Breast epithelium (tissue), 4 donors: Measurements from ENCODE around the gene TPX2. TPM values are rescaled to one million over a fixed set of nuclear protein-coding genes. Genes with fewer than 3 reads are reported as not detected.
"Not testable (repeated sequence)": the region's sequence is repeated elsewhere in the genome, so short reads cannot be mapped to it uniquely, and the experiment has no call there.

Experiments
- DNase-seq, 2 donors: peaks; one replicate each; pipeline ENCODE4 v3.0.0-alpha.2; 2019; ENCODE audit warnings: low spot score in 2 of 2
- H3K27ac ChIP-seq, 2 donors: fragments of 200-600 bp; sonication (generic) in 1 of 2; one replicate each; pipeline ENCODE4 v1.5.1; 2016 to 2019; ENCODE audit warnings: mild to moderate bottlenecking in 1 of 2
- H3K27me3 ChIP-seq, 2 donors: fragments of 200-600 bp; sonication (generic) in 1 of 2; one replicate each; pipeline versions ENCODE4 v1.5.1 to v1.6.0; 2017 to 2019; ENCODE audit warnings: control low read depth in 1 of 2, mild to moderate bottlenecking in 1 of 2
- H3K36me3 ChIP-seq: fragments of 200-600 bp; one replicate; pipeline ENCODE4 v1.5.1; 2019
- H3K4me1 ChIP-seq, 2 donors: fragments of 200-600 bp; sonication (generic); one replicate each; pipeline ENCODE4 v1.5.1; 2016 to 2019; ENCODE audit warnings: control low read depth in 1 of 2
- H3K4me3 ChIP-seq, 3 donors: fragments of 200-600 bp; sonication (generic); 1 replicate in 2 of 3; 2 replicates in 1 of 3; pipeline ENCODE4 v1.5.1; 2016 to 2019; ENCODE audit warnings: mild to moderate bottlenecking in 3 of 3, moderate library complexity in 2 of 3
- H3K9me3 ChIP-seq, 2 donors: fragments of 200-600 bp; sonication (generic) in 1 of 2; one replicate each; pipeline ENCODE4 v1.5.1; 2016 to 2019; ENCODE audit warnings: control low read depth in 1 of 2
- CTCF ChIP-seq, 3 donors: fragments of 450-650 bp; IDR thresholded peaks; one replicate each; pipeline ENCODE4 v1.5.1; 2016 to 2017; ENCODE audit warnings: antibody characterized with exemption in 3 of 3, mild to moderate bottlenecking in 3 of 3, moderate library complexity in 3 of 3
- POLR2A ChIP-seq: fragments of 450-650 bp; IDR thresholded peaks from one replicate; pipeline ENCODE4 v1.6.1; 2016; ENCODE audit warnings: antibody characterized with exemption, mild to moderate bottlenecking, moderate library complexity
- POLR2AphosphoS5 ChIP-seq, 3 donors: sonication (generic); formaldehyde crosslinking; IDR thresholded peaks; one replicate each; pipeline ENCODE4 v1.6.1; 2017; ENCODE audit warnings: antibody characterized with exemption in 3 of 3
- intact Hi-C: fragments of 100-400 bp; cut with DNase I; formaldehyde crosslinking; loops from one replicate; pipeline ENCODE4 v1.15.1; 2023; ENCODE audit warnings: low total_unique reads
- total RNA-seq, 3 donors: library from RNA; depleted of rRNA; stranded (reverse); fragments of >200 nt; gene quantifications; one replicate each; pipeline ENCODE4 v1.1.0, GENCODE V29; 2016

Gene TPX2
- total RNA-seq, 3 donors from 2014 or later: 0.33 to 3.8 (median 0.73) TPM

- no peaks in the 10 kb centered on the region for H3K9me3 ChIP-seq
Measured at GRCh38 chr20:31824554-31825313, 85.6 kb downstream of the TPX2 start.

GRCh38 chr20:31826074-31826473, 87.0 kb downstream of the TPX2 start:
- Histone ChIP-seq H3K4me1 (no peaks in the 10 kb centered on the region), H3K27me3 (no peaks in the 10 kb centered on the region), H3K36me3 (no peaks in the 10 kb centered on the region), H3K4me3 (no peak overlapping the region), H3K27ac (no peak overlapping the region), H3K9me3 (no peaks in the 10 kb centered on the region)
- intact Hi-C loops: loop anchor here (10.0 kb wide), 1 partner anchor 129 kb away; the partner anchor contains the start of gene PDRG1
- TF ChIP-seq POLR2AphosphoS5 (IDR thresholded peaks at IDR 0.05): no peak
- no peak for TF ChIP-seq POLR2A
- no peak for TF ChIP-seq CTCF (IDR thresholded peaks at IDR 0.05)
- no peak for DNase-seq

More at GRCh38 chr20:31824554-31825313, 85.6 kb downstream of the TPX2 start:
- intact Hi-C loops: loop anchor here (10.0 kb wide), 1 partner anchor 130 kb away; the partner anchor contains the start of gene PDRG1
- Histone ChIP-seq H3K4me1 (no peaks in the 10 kb centered on the region), H3K27me3 (no peaks in the 10 kb centered on the region), H3K4me3 (no peak overlapping the region), H3K36me3 (no peaks in the 10 kb centered on the region), H3K27ac (no peak overlapping the region)
- no peak for TF ChIP-seq POLR2A
- no peak for TF ChIP-seq CTCF (IDR thresholded peaks at IDR 0.05)
- no peak for TF ChIP-seq POLR2AphosphoS5 (IDR thresholded peaks at IDR 0.05)
- DNase-seq: no peak

DNA sequence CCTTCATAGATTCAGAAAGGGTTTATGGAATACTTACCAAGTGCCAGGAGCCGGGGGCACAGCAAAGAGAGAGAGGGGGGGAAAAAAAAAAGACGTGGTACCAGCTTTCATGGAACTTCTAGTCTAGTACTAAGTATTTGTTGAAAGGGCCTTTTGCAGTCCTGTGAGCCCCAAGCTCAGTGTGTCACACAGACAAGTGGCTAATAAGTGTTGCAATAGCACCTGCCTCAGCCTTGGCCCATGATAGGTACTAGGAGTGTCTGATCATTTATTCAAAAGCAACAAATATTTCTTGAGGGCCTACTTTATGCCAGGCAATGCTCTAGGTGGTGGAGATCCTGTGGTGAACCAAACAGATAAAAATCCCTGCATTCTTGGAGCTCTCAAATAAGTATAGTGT, 88.0 kb downstream of the TPX2 start:
- intact Hi-C loops: loop anchor here (10.0 kb wide), 1 partner anchor 128 kb away; the partner anchor contains the start of gene PDRG1
- H3K27ac ChIP-seq: no peak overlapping the region
- no peaks in the 10 kb centered on the region for H3K36me3 ChIP-seq
- no peaks in the 10 kb centered on the region for H3K27me3 ChIP-seq
- no peaks in the 10 kb centered on the region for H3K4me1 ChIP-seq
- TF ChIP-seq POLR2A: no peak
- no peak for TF ChIP-seq CTCF (IDR thresholded peaks at IDR 0.05)
- no peak for TF ChIP-seq POLR2AphosphoS5 (IDR thresholded peaks at IDR 0.05)
- no peak for DNase-seq
- H3K9me3 ChIP-seq: no peaks in the 10 kb centered on the region
- H3K4me3 ChIP-seq: no peak overlapping the region

GRCh38 chr20:31828016-31828415, 88.9 kb downstream of the TPX2 start:
- not testable (repeated sequence) for H3K4me1 ChIP-seq, H3K27ac ChIP-seq, H3K36me3 ChIP-seq, H3K4me3 ChIP-seq, DNase-seq, H3K9me3 ChIP-seq, H3K27me3 ChIP-seq
- intact Hi-C loops: loop anchor here (10.0 kb wide), 1 partner anchor 127 kb away; the partner anchor contains the start of gene PDRG1

DNA sequence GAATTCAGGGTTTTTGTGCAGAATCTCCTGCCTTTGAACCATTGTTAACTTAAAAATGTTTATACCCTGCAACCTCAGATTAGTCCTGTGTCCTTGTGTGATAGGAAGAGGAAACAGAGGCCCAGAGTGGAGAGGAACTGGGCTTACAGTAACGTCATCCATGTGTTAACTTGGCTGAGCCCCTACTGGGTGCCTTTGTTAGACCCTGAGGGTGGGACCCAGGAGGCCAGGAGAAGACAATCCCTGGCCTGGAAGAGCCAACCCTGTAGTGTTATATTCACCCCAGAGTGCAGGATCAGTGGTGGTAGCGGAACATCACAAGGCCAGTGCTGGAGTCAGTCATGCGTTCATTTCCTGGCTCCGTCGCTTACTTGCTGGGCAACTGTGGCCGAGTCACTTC, 90.6 kb downstream of the TPX2 start:
- TF ChIP-seq POLR2AphosphoS5 (IDR thresholded peaks at IDR 0.05) (no peak), POLR2A (no peak), CTCF (IDR thresholded peaks at IDR 0.05) (no peak)
- intact Hi-C loops: loop anchor here (10.0 kb wide), 1 partner anchor 125 kb away; the partner anchor contains the start of gene PDRG1

More for the DNA sequence above, 90.6 kb downstream of the TPX2 start:
- no peaks in the 10 kb centered on the region for H3K9me3 ChIP-seq
- no peak for DNase-seq
- no peak overlapping the region for H3K27ac ChIP-seq
- no peaks in the 10 kb centered on the region for H3K27me3 ChIP-seq
- no peak overlapping the region for H3K4me3 ChIP-seq
- no peaks in the 10 kb centered on the region for H3K4me1 ChIP-seq
- no peaks in the 10 kb centered on the region for H3K36me3 ChIP-seq
